SJCRH30 (cell line): ENCODE results near the gene SLC22A23. TPM values are rescaled to one million over a fixed set of nuclear protein-coding genes. Genes with fewer than 3 reads are reported as not detected.

Experiments
- DNase-seq, 2 experiments: peaks; one replicate each; pipeline ENCODE4 v3.0.0-alpha.2; 2015 to 2020
- H3K27ac ChIP-seq: fragments of 250-450 bp; sonication (Bioruptor Pico); 2 replicates; pipeline ENCODE4 v1.5.1; 2020; ENCODE audit warnings: mild to moderate bottlenecking, moderate library complexity
- H3K27me3 ChIP-seq: fragments of 250-450 bp; sonication (Bioruptor Pico); 2 replicates; pipeline ENCODE4 v1.5.1; 2020; ENCODE audit warnings: mild to moderate bottlenecking, moderate library complexity
- H3K36me3 ChIP-seq: fragments of 250-450 bp; sonication (Bioruptor Pico); 2 replicates; pipeline ENCODE4 v1.5.1; 2020; ENCODE audit warnings: mild to moderate bottlenecking, moderate library complexity
- H3K4me1 ChIP-seq: fragments of 250-450 bp; sonication (Bioruptor Pico); 2 replicates; pipeline ENCODE4 v1.5.1; 2020; ENCODE audit warnings: mild to moderate bottlenecking, moderate library complexity
- H3K4me3 ChIP-seq: fragments of 250-450 bp; sonication (Bioruptor Pico); 2 replicates; pipeline ENCODE4 v1.5.1; 2020; ENCODE audit warnings: mild to moderate bottlenecking, moderate library complexity
- H3K9me3 ChIP-seq: fragments of 250-450 bp; sonication (Bioruptor Pico); replicated peaks from 2 replicates; pipeline ENCODE4 v1.5.1; 2020; ENCODE audit warnings: mild to moderate bottlenecking, moderate library complexity
- total RNA-seq: library from RNA; depleted of rRNA; stranded (reverse); fragments of >200 nt; shearing (Covaris generic); gene quantifications from 2 replicates; pipeline ENCODE4 v1.2.3, GENCODE V29; 2014

SLC22A23 gene
- total RNA-seq, 1 experiment from 2014 or later: 0.43 TPM

DNA sequence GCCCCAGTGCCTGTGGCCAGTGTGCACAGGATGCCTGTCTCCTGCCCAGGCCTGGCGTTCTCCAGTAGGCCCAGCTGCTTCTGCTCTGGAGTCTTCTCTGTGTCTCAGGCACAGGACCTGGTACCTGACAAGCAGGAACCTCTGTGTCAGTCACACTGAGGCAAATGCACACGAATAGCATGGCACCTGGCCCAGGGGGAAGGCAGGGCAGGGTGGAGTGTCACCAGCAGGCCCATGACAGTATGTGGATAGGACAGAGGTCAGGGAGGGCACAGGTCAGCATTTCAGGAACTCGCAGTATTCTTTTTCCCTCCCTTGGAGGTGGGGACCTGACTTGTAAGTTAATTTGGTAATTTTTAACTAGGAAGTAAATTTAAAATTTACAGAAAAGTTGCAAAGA is 192.5 kb downstream of the SLC22A23 start:
- no peaks in the 10 kb centered on the region for H3K27me3 ChIP-seq
- DNase-seq: no peak
- H3K4me3 ChIP-seq: no peak overlapping the region
- peaks cover 5% of the 10 kb centered on the region for H3K36me3 ChIP-seq
- peaks cover 26% of the 10 kb centered on the region for H3K4me1 ChIP-seq
- H3K9me3 ChIP-seq: no peaks in the 10 kb centered on the region
- no peak overlapping the region for H3K27ac ChIP-seq

DNA sequence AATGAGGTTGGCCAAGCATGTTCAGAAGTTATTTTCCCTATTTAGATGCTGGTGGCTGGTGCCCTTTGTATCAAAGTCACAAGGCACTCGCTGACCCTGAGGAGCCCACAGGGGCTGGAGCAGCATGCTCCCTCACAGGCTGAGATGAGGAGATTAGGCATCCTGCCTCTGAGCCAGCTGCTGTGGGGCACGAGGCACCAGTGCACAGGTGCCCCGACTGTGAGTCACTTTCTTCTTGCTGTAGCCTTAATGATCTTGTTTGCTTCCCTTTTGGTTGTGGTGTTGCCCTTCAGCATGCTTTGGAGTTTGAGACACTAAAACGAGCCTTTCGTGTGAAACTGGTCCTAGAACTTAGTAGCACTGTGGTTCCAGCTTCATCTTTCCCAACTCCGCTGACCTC is 193.8 kb downstream of the SLC22A23 start:
- Histone ChIP-seq H3K4me1 (peaks cover 29% of the 10 kb centered on the region), H3K4me3 (no peak overlapping the region), H3K9me3 (no peaks in the 10 kb centered on the region), H3K27me3 (no peaks in the 10 kb centered on the region; the same call in 1 of the 2 replicates), H3K27ac (no peak overlapping the region), H3K36me3 (peaks cover 5% of the 10 kb centered on the region)
- peak; percentile 30 to 42 for DNase-seq

DNA sequence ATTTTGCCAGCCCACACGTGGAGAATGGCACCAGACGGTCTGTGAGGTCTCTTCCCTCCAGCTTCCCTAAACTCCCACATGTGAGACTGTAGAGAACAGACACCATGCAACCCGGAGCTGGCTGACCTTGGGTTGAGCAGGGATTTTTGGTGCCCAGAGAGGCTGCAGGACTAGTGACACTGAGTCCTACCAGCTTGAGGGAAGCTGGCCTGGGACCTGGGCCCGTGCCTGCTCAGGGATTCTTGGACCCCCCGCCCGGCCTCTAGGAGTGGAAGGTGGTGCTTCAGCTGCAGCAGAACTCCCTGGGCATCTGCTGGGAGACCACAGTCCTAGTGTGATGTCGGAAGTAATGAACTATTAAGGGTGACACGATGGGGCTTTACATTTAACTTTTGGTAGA is 194.9 kb downstream of the SLC22A23 start:
- Histone ChIP-seq H3K4me3 (no peak overlapping the region), H3K4me1 (peaks cover 27% of the 10 kb centered on the region), H3K27me3 (no peaks in the 10 kb centered on the region; the same call in 1 of the 2 replicates), H3K36me3 (peaks cover 5% of the 10 kb centered on the region), H3K9me3 (no peaks in the 10 kb centered on the region), H3K27ac (no peak overlapping the region)
- no peak for DNase-seq

DNA sequence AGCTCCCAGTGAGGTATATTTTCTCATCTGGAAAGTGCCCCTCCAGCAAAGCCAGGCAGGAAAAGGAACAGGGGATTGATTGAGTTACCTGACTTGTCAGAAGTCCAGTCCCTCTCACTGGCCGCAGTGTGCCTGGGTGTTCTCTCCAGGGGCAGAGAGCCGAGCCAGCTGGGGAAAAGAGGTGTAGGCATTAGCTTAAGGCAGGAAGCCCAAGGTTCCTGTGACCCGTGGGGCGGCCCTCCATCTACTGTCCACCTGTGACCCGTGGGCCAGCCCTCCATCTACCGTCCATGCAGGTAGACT is 195.4 kb downstream of the SLC22A23 start:
- no peak for DNase-seq
- Histone ChIP-seq H3K27ac (no peak overlapping the region), H3K4me3 (no peak overlapping the region), H3K27me3 (no peaks in the 10 kb centered on the region; the same call in 1 of the 2 replicates), H3K4me1 (peaks cover 26% of the 10 kb centered on the region), H3K36me3 (peaks cover 5% of the 10 kb centered on the region), H3K9me3 (no peaks in the 10 kb centered on the region)

DNA sequence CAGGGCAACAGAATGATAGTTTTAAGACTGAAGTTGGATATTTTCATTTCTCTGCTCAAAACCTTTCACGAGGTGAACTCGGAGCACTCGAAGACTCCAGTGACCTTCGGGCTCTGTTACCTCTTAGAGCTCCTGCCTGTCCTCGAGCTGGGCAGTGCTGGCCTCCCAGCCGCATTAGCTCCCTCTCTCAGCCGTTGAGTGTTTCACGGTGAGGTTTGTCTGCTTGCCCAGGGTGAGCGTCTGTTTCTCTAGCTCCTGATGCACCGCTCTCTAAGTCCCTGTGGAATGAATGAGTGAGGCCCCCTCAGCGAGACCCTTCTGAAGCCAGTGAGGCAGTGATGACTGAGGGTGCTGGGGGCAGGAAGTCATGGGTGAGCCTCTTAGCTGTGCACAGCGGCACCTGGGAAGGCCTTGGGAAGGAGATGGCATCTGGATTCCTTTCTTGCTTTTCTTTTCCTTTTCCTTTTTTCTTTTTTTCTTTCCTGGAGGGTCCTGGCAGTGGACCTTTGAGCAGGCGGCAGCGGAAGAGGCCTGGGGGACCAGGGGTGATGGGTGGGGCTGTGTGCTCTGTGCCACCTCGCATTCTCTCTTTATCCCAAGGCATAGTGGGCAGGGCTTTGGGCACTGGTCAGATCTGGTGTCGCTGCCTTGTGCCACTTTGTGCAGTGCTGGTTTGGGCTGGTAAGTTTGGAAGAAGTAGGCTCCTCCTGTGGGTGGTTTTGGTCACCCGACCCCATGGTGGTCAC is 195.9 kb downstream of the SLC22A23 start:
- Histone ChIP-seq H3K27me3 (no peaks in the 10 kb centered on the region; the same call in 1 of the 2 replicates), H3K27ac (no peak overlapping the region), H3K4me3 (no peak overlapping the region), H3K4me1 (peaks cover 21% of the 10 kb centered on the region), H3K9me3 (no peaks in the 10 kb centered on the region), H3K36me3 (peaks cover 5% of the 10 kb centered on the region)
- no peak for DNase-seq

DNA sequence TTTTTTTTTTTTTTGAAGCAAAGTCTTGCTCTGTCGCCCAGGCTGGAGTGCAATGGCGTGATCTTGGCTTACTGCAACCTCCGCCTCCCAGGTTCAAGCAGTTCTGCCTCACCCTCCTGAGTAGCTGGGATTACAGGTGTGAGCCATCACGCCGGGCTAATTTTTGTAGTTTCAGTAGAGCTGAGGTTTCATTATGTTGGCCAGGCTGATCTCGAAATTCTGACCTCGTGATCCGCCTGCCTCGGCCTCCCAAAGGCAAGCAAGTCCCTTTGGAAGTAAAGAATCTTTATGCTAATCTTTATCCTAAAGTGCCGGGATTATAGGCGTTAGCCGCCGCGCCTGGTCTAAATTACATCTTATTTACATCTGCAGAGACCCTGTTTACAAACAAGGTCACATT is 196.6 kb downstream of the SLC22A23 start:
- DNase-seq: no peak
- Histone ChIP-seq H3K36me3 (peaks cover 5% of the 10 kb centered on the region), H3K4me1 (peaks cover 16% of the 10 kb centered on the region), H3K27ac (no peak overlapping the region), H3K9me3 (no peaks in the 10 kb centered on the region), H3K4me3 (no peak overlapping the region), H3K27me3 (no peaks in the 10 kb centered on the region; the same call in 1 of the 2 replicates)

DNA sequence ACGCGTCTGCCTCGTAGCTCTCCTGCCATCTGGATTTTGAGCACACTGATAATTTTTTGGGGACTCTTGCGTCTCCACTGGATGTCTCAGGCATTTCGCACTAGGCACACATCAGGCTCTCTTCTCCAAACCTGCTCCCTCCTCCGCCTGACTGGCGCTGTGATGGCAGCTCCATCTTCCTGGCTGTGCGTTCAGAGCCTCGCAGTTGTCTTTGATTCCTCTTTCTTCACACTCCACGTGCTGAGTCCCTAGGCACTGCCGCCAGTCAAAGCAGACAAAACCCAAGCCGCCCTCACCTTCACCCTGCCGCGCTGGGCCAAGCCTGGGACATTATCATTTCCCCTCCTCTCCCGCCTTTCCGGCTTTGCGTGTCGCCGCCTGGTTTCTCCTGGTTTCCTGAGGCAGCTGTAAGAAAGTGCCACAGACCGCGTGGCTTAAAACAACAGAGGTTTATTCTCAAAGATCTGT is 197.3 kb downstream of the SLC22A23 start:
- DNase-seq: peak; percentile 21 to 42
- Histone ChIP-seq H3K27ac (peak overlapping the region; percentile 25; the same call in 1 of the 2 replicates), H3K36me3 (peaks cover 5% of the 10 kb centered on the region), H3K9me3 (no peaks in the 10 kb centered on the region), H3K27me3 (no peaks in the 10 kb centered on the region; the same call in 1 of the 2 replicates), H3K4me1 (peaks cover 9% of the 10 kb centered on the region), H3K4me3 (peak overlapping the region; percentile 87)

DNA sequence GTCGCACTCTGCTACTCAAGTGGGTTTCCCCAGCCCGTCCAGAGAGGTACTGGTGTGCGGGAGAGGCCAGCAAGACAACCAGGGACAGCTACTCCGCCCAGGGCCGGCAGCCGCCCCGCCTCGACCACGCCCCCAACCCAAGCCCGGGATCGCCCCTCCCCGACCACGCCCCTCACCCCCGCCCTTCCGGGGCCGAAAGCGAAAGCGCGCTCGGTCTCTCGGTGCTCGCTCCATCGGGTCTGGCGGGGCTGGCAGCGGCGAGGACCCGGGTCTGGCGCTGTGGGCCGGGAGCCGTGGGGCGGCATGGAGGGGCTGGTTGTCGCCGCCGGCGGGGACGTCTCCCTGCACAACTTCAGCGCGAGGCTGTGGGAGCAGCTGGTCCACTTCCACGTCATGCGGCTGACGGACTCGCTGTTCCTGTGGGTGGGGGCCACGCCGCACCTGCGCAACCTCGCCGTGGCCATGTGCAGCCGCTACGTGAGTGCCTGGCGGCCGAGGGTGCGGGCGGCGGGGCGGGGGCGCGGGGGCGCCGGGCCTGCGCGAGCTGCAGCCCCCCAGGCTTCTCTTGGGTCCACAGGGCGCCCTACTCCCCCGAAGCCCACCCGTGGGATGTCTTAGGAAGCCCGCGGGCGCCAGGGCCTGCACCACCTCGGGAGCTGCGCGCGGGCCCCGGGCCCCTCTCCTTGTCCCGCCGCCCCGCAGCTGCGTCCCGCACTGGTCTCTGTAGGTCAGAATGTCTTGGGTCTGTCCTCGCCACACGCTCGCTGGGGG is 197.9 kb downstream of the SLC22A23 start, which contains the start of gene PSMG4:
Gene PSMG4 (plus strand): TSS at position 228 of the 771 bp plus-strand sequence. CDS start 76 bp downstream, at position 304.
- H3K9me3 ChIP-seq: no peaks in the 10 kb centered on the region
- H3K36me3 ChIP-seq: peaks cover 5% of the 10 kb centered on the region
- peaks cover 9% of the 10 kb centered on the region for H3K4me1 ChIP-seq
- H3K27me3 ChIP-seq: no peaks in the 10 kb centered on the region; the same call in 1 of the 2 replicates
- DNase-seq: peak; percentile 84 to 86
- peak within 1 kb of the TSS; percentile 87 for H3K4me3 ChIP-seq
- H3K27ac ChIP-seq: peak within 1 kb of the TSS; percentile 25; the same call in 1 of the 2 replicates

DNA sequence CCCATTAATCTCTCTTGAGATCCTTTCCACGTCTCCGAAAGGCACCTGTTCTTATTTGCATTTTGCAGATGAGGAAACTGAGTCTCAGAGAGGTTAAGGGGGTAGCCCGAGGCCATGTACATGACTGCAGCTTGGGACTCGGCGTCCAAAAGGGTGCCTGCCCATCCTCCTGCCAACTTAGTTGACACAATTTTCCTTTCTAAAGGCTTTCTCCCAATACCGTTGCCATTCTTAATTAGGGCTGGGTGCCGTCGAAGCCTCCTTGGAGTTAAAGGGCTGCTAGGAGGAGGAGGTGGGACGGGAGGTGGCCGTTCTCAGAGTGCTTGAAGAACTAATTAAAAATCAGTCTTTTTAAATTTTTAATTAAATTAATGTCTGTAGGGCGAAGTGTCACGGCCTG is 198.6 kb downstream of the SLC22A23 start:
- H3K27me3 ChIP-seq: no peaks in the 10 kb centered on the region; the same call in 1 of the 2 replicates
- H3K36me3 ChIP-seq: no peaks in the 10 kb centered on the region
- H3K9me3 ChIP-seq: no peaks in the 10 kb centered on the region
- no peak for DNase-seq
- peak overlapping the region; percentile 87 for H3K4me3 ChIP-seq
- no peak overlapping the region for H3K27ac ChIP-seq
- H3K4me1 ChIP-seq: peaks cover 7% of the 10 kb centered on the region

DNA sequence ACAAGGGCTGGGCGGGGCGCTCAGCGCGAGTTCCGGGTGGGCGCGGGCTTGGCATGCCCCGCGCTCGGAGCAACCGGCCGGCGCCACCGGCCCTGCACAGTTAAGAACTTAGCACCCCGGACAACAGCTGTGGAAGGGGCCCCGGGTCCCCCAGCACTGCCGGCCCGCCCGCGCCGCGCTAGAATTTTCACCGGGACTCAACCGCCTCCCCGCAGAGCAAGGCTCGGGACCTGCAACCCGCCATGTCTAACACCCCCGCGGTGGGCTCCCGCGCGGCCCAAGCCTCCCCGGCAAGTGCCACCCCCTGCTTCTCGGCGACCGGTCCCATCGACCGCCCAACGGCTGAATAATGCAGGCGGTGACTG is 203.3 kb downstream of the SLC22A23 start:
- Histone ChIP-seq H3K36me3 (no peaks in the 10 kb centered on the region), H3K27me3 (no peaks in the 10 kb centered on the region; the same call in 1 of the 2 replicates), H3K4me3 (no peak overlapping the region), H3K27ac (no peak overlapping the region), H3K4me1 (peaks cover 3% of the 10 kb centered on the region), H3K9me3 (no peaks in the 10 kb centered on the region)
- no peak for DNase-seq

DNA sequence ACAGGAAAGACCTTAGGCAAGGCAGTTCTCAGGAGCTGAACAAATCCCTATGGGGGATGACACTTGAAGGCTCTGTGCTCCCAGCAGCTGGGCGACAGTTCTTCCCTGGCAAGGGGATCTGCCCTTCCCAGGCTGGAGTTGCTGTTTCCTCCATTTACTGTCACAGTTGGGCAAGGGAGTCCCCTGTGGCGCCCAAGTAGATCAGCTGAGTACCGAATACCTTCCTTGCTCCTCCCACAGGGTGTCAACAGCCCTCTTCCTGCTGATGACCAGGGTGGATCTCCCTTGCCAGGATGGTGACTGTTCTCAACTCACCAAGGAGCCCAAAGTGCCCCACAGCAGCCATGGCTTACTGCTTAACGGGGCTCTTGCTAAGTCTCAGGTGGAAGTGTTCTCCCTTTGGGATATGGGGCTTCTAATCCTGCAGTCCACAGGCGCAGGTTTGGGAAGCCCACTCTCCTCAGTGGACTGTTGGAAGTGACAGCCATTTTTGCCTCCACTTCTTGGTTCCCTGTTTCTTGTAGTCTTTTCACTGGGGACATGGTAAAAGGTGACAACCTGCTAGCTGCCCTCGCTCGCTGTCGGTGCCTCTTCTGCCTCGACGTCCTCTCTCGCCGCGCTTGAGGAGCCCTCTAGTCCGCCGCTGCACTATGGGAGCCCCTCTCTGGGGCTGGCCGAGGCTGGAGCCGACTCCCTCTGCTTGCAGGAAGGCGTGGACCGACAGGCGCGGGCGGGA is 203.8 kb downstream of the SLC22A23 start:
- Histone ChIP-seq H3K36me3 (no peaks in the 10 kb centered on the region), H3K27ac (no peak overlapping the region), H3K4me1 (no peaks in the 10 kb centered on the region; the same call in 1 of the 2 replicates), H3K4me3 (no peak overlapping the region), H3K27me3 (no peaks in the 10 kb centered on the region; the same call in 1 of the 2 replicates), H3K9me3 (no peaks in the 10 kb centered on the region)
- DNase-seq: no peak

DNA sequence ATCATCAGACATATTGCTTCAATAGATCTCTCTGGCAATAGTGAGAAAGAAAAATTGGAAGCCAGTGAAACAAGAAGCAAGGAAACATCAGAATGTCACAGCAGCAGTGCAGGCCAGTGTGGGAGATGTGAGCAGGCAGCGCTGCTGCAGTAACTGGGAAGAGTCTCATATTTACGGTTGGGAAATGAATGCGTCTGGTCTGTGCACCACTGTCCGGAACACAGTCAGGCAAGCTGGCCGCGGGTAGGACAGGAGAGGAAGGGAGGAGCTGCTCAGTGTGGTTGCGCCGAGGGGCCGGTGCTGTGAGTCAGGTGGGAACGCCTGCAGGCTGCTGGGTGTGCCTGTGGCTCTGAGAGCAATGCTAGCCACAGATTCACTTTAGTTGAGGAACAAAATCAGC is 204.5 kb downstream of the SLC22A23 start:
- Histone ChIP-seq H3K27me3 (no peaks in the 10 kb centered on the region), H3K9me3 (no peaks in the 10 kb centered on the region)
- DNase-seq: no peak

DNA sequence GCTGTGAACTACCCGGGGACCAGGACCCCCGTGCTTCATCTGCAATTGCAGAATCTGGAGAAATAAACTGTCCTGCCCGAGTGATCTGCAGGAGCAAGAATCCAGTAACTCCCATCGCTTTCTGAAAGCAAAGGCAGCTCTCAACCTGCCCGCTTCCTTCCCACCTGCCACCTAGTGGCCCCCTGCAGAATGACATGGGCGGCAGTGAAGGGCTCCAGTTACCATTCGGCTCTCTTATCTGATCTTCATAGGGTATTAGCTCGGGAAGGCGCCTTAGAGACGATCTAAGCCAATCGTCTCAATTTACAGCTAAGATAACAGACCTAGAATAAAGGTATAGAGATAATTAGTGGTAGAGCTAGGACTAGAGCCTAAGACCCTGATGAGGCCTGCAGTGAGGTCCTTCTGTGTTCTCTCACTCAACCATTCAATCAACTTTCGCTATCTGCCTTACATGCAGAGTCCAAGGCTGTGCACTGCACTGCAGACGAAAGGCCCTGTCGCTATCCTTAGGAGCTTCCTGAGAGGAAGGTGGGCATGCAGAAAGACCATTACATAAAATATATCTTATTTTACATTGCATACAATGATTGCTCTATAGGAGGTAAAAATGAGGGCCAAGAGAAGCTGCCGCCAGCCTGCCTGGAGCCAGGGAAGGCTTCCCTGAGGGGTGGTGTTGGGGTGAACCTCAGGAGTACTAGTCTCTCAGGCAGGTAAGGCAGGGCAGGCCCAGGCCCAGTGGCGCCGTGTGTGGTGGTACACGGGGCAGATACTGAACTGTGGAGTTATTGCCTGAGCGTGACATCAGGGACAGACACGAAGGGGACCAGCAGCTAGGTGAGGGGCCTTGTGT is 205.2 kb downstream of the SLC22A23 start:
- peak; percentile 64 to 80 for DNase-seq
- Histone ChIP-seq H3K4me3 (0 out of 2 replicates have a peak overlapping the region, but pooled peaks have one; percentile 12), H3K9me3 (no peaks in the 10 kb centered on the region), H3K27me3 (no peaks in the 10 kb centered on the region), H3K27ac (no peak overlapping the region), H3K36me3 (no peaks in the 10 kb centered on the region), H3K4me1 (no peaks in the 10 kb centered on the region; the same call in 1 of the 2 replicates)

More for the DNA sequence above, 204.5 kb downstream of the SLC22A23 start:
- Histone ChIP-seq H3K4me1 (no peaks in the 10 kb centered on the region; the same call in 1 of the 2 replicates), H3K27ac (no peak overlapping the region), H3K4me3 (no peak overlapping the region), H3K36me3 (no peaks in the 10 kb centered on the region)

DNA sequence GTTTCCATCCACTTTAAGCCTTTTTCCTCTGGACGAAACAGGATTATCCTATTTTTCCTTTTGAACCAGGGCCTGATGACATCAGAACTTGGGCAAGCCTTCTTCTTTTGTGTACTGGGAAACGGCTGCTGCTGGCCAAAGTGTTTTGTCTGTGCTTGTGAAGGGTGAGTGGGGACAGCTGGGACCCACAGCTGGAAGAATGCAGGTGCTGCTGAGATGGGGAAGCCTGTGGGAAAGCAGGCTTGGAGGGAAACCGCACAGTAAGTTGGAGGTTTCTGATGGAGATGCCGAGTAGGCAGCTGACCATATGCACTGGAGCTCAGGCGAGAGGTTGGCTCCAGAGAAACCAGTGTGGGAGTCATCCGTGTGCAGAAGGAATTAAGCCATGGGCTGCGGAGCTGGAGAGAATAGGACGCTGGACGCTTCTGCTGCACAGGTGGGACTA is 206.6 kb downstream of the SLC22A23 start:
- H3K27ac ChIP-seq: no peak overlapping the region
- no peaks in the 10 kb centered on the region for H3K36me3 ChIP-seq
- H3K4me3 ChIP-seq: no peak overlapping the region
- DNase-seq: peak; percentile 35 to 51
- no peaks in the 10 kb centered on the region for H3K27me3 ChIP-seq
- no peaks in the 10 kb centered on the region; the same call in 1 of the 2 replicates for H3K4me1 ChIP-seq
- no peaks in the 10 kb centered on the region for H3K9me3 ChIP-seq
